IPS DF 4.7 (cell line): ENCODE results near the gene SUPT7L.
"Not testable (repeated sequence)": the region's sequence is repeated elsewhere in the genome, so short reads cannot be mapped to it uniquely, and the experiment has no call there.

Experiments used
- DNase-seq: peaks from one replicate; pipeline ENCODE4 v3.0.0-alpha.2; 2013; ENCODE audit warnings: low spot score; ENCODE audit errors: extremely low read depth

SUPT7L gene

GRCh38 chr2:27685006-27685405 lies 21.6 kb upstream of the SUPT7L start:
- not testable (repeated sequence) for DNase-seq

- peak; percentile 86 for DNase-seq
Measured at GRCh38 chr2:27683390-27684071, 20.1 kb upstream of the SUPT7L start.

- DNase-seq, result not testable (repeated sequence)
Measured at GRCh38 chr2:27682334-27682771, 18.9 kb upstream of the SUPT7L start.

- no peak for DNase-seq
Measured at GRCh38 chr2:27681841-27682240, 18.4 kb upstream of the SUPT7L start.

GRCh38 chr2:27680571-27680970 lies 17.2 kb upstream of the SUPT7L start:
- DNase-seq, result no peak

- no peak for DNase-seq
Measured at GRCh38 chr2:27672723-27673486, 9.5 kb upstream of the SUPT7L start.

GRCh38 chr2:27671235-27671634 lies 7.8 kb upstream of the SUPT7L start:
- no peak for DNase-seq

GRCh38 chr2:27667446-27667845 lies 4.0 kb upstream of the SUPT7L start:
- DNase-seq, result no peak

- DNase-seq, result no peak
Measured at GRCh38 chr2:27664622-27665363, 1.4 kb upstream of the SUPT7L start.

GRCh38 chr2:27664154-27664574 lies 750 bp upstream of the SUPT7L start:
- DNase-seq, result no peak

- DNase-seq, result no peak
Measured at GRCh38 chr2:27661371-27661770, 2.0 kb downstream of the SUPT7L start.

- DNase-seq, result no peak
Measured at GRCh38 chr2:27655155-27655951, 8.1 kb downstream of the SUPT7L start.

- DNase-seq, result no peak
Measured at GRCh38 chr2:27653397-27653796, 10.0 kb downstream of the SUPT7L start.

- DNase-seq, result no peak
Measured at GRCh38 chr2:27652790-27653189, 10.6 kb downstream of the SUPT7L start.

GRCh38 chr2:27652341-27652740 lies 11.1 kb downstream of the SUPT7L start:
- DNase-seq, result no peak

GRCh38 chr2:27651056-27651455 lies 12.4 kb downstream of the SUPT7L start:
- DNase-seq, result no peak

- no peak for DNase-seq
Measured at GRCh38 chr2:27647737-27648136, 15.7 kb downstream of the SUPT7L start.

- no peak for DNase-seq
Measured at GRCh38 chr2:27647289-27647688, 16.1 kb downstream of the SUPT7L start.

- no peak for DNase-seq
Measured at GRCh38 chr2:27645197-27645596, 18.2 kb downstream of the SUPT7L start.

GRCh38 chr2:27640722-27641245 lies 22.6 kb downstream of the SUPT7L start:
- no peak for DNase-seq

GRCh38 chr2:27638709-27639108 lies 24.7 kb downstream of the SUPT7L start:
- DNase-seq, result no peak
